AG04450 (cell line): ENCODE data around the gene MYL7. TPM values are rescaled to one million over a fixed set of nuclear protein-coding genes. Genes with fewer than 3 reads are reported as not detected.

Experiments
- CTCF ChIA-PET: fragments of 300-600, 350-600 bp; formaldehyde crosslinking; extraction: SDS; loops from one replicate; lab custom pipeline; 2022; ENCODE audit warnings: antibody characterized with exemption, inconsistent platforms; lab: Charles Lee
- POLR2A ChIA-PET: fragments of 350-600 bp; formaldehyde crosslinking; extraction: SDS; loops from one replicate; lab custom pipeline; 2021; ENCODE audit warnings: antibody characterized with exemption, inconsistent platforms; lab: Yijun Ruan, JAX
- DNase-seq: peaks from one replicate; pipeline ENCODE4 v3.0.0-alpha.2; 2011; ENCODE audit warnings: low read depth, low spot score
- H3K27ac ChIP-seq: one replicate; pipeline ENCODE4 v1.5.1; 2012; ENCODE audit warnings: low read depth, low read length, control low read depth
- H3K27me3 ChIP-seq: one replicate; pipeline ENCODE4 v1.6.0; 2012; ENCODE audit warnings: low read length; ENCODE audit not compliant: control insufficient read depth, insufficient read depth
- H3K4me3 ChIP-seq: 2 replicates; pipeline ENCODE4 v1.5.1; 2011; ENCODE audit warnings: mild to moderate bottlenecking, low read depth, low read length, control low read depth
- H3K9me3 ChIP-seq: 2 replicates; pipeline ENCODE4 v1.5.1; 2012; ENCODE audit warnings: low read length; ENCODE audit not compliant: control insufficient read depth, insufficient read depth
- polyA plus RNA-seq: library from polyadenylated mRNA; depleted of rRNA; stranded (reverse); fragments of >200 nt; gene quantifications from 2 replicates; pipeline ENCODE4 v1.2.3, GENCODE V29; 2011; rRNA removed
- small RNA-seq: library from RNA; depleted of rRNA; stranded (forward); fragments of <200 nt; gene quantifications from one replicate; pipeline ENCODE3, GENCODE V24; 2012; ENCODE audit warnings: low read depth; ENCODE audit not compliant: insufficient read length
- TF ChIP-seq, protein P1 (sequence below): IDR thresholded peaks from 2 replicates; pipeline ENCODE4 v1.5.1; 2011; ENCODE audit warnings: low read depth, low read length, control low read depth, inconsistent platforms

Gene MYL7
- polyA plus RNA-seq, 1 experiment, result not detected

DNA sequence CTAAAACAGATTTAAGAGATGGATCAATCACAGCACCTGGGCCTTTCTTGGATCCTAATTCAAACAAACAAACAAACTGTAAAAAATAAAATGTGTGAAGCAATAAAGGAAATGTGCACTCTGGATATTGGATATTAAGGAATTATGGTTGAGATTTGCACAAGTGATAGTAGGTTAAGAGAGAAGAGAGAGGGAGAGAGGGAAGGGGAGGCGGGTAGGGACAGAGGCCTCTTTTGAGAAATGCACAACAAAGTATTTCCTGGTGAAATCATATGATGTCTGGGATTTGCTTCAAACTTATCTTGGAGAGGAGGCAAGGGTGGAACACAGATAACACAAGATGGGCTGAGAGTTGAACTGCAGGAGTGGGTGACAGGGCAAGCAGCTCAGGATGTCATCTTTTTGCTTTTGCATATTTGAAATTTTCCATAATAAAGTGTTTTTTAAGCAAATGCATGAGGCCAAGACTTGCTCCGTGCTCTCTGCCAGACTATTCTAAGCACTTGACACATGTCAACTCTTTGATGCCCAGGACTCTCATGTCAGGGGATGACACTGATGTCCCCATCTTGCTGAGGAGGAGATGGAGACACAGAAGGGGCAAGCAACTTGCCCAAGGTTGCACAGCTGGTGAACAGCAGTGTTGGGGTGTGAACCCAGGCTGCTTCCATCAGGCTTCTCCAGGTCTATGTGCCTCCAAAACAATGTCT, 46.1 kb downstream of the MYL7 start:
- Histone ChIP-seq H3K9me3 (no peaks in the 10 kb centered on the region), H3K27ac (no peak overlapping the region), H3K27me3 (no peaks in the 10 kb centered on the region), H3K4me3 (no peak overlapping the region)
- CTCF ChIA-PET, result no interaction called here
- POLR2A ChIA-PET, result no interaction called here
- DNase-seq, result no peak
- TF ChIP-seq, protein P1, sequence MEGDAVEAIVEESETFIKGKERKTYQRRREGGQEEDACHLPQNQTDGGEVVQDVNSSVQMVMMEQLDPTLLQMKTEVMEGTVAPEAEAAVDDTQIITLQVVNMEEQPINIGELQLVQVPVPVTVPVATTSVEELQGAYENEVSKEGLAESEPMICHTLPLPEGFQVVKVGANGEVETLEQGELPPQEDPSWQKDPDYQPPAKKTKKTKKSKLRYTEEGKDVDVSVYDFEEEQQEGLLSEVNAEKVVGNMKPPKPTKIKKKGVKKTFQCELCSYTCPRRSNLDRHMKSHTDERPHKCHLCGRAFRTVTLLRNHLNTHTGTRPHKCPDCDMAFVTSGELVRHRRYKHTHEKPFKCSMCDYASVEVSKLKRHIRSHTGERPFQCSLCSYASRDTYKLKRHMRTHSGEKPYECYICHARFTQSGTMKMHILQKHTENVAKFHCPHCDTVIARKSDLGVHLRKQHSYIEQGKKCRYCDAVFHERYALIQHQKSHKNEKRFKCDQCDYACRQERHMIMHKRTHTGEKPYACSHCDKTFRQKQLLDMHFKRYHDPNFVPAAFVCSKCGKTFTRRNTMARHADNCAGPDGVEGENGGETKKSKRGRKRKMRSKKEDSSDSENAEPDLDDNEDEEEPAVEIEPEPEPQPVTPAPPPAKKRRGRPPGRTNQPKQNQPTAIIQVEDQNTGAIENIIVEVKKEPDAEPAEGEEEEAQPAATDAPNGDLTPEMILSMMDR, result no peak

DNA sequence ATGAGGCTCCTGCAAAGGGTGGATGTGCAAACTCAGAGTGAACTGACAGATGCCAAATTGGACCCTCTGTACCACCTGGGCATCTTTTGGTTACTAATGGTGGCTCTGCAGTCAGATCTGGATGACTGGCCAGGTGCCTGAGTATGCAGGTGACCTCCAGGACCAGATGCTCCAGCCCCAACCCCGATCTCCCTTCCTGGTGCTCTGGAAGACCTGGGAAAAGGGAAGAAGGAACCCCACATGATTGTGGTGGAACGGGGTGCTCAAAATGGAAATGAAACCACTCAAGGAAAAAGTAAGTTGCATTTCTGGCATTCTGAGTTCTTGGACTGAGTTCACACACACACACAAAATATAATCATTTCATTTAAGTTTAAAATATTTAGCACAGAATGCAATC, 46.8 kb downstream of the MYL7 start:
- POLR2A ChIA-PET, result no interaction called here
- Histone ChIP-seq H3K4me3 (no peak overlapping the region), H3K27me3 (no peaks in the 10 kb centered on the region), H3K27ac (no peak overlapping the region), H3K9me3 (no peaks in the 10 kb centered on the region)
- TF ChIP-seq, protein P1, result no peak
- CTCF ChIA-PET, result no interaction called here
- DNase-seq, result no peak

DNA sequence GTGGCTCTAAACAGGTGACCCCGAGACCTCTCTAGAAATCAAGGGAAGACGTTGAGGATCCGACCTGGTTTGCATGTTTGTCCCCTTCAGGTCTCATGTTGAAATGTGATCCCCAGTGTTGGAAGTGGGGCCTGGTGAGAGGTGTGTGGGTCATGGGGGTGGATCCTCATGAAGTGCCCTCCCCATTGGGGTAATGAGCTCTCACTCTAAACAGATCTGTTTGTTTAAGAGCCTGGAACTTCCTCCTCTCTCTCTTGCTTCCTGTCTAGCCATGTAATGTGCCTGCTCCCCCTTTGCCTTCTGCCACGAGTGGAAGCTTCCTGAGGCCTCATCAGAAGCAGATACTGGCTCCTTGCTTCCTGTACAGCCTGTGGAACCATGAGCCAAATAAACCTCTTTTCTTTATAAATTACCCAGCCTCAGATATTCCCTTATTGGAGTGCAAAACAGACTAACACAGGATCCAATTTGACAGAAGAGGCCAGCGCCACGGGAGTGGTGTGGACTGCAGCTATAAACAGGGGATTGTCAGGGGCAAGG, 48.0 kb downstream of the MYL7 start:
- no peaks in the 10 kb centered on the region for H3K9me3 ChIP-seq

More for the DNA sequence above, 48.0 kb downstream of the MYL7 start:
- ChIA-PET CTCF (no interaction called here), POLR2A (no interaction called here)
- Histone ChIP-seq H3K27ac (no peak overlapping the region), H3K27me3 (no peaks in the 10 kb centered on the region), H3K4me3 (no peak overlapping the region)
- TF ChIP-seq, protein P1, result no peak
- DNase-seq, result no peak

Small RNA genes within 50 kb of the gene (small RNA-seq; reads per million reads assigned to genes)
- not detected for gene RNA5SP230

Other genes starting within 250 kb of the MYL7 start
- gene URGCP, start 234.7 kb downstream of the MYL7 start, polyA plus RNA-seq, result 23.1 and 25.5 TPM in 2 replicates
- gene UBE2D4, start 214.9 kb downstream of the MYL7 start, polyA plus RNA-seq, result 18.6 and 18.8 TPM in 2 replicates
- gene SPDYE1, start 143.4 kb downstream of the MYL7 start, polyA plus RNA-seq, result not detected in 2 replicates
- 76.1 and 93.8 TPM in 2 replicates for gene DBNL, start 96.6 kb downstream of the MYL7 start, polyA plus RNA-seq
- gene PGAM2, start 75.8 kb downstream of the MYL7 start, polyA plus RNA-seq, result not detected in 2 replicates
- gene POLM, start 58.8 kb downstream of the MYL7 start, polyA plus RNA-seq, result 4.6 and 5.1 TPM in 2 replicates
- 18.5 and 30.7 TPM in 2 replicates for gene AEBP1, start 37.0 kb downstream of the MYL7 start, polyA plus RNA-seq
- gene POLD2, start 17.8 kb downstream of the MYL7 start, polyA plus RNA-seq, result 64.8 and 79.6 TPM in 2 replicates
- gene GCK, start 48.1 kb upstream of the MYL7 start, polyA plus RNA-seq, result 0.35 and 0.47 TPM in 2 replicates
- 124 and 138 TPM in 2 replicates for gene YKT6, start 59.6 kb upstream of the MYL7 start, polyA plus RNA-seq
- 0.12 TPM in 1 of 2 replicates, not detected in the other for gene CAMK2B, start 184.3 kb upstream of the MYL7 start, polyA plus RNA-seq